GM12801 (cell line): ENCODE data around the gene PSMC6.

Experiments
- CTCF ChIP-seq: IDR thresholded peaks from one replicate; pipeline ENCODE4 v1.5.1; 2011; ENCODE audit warnings: control low read depth; ENCODE audit not compliant: insufficient read length; ENCODE audit errors: extremely low read depth

The PSMC6 gene

GRCh38 chr14:52738409-52738808, 31.4 kb downstream of the PSMC6 start:
- no peak for TF ChIP-seq CTCF

GRCh38 chr14:52740751-52741150, 33.8 kb downstream of the PSMC6 start:
- no peak for TF ChIP-seq CTCF

GRCh38 chr14:52741865-52742264, 34.9 kb downstream of the PSMC6 start:
- TF ChIP-seq CTCF = no peak

GRCh38 chr14:52748647-52749292, 41.8 kb downstream of the PSMC6 start:
- no peak for TF ChIP-seq CTCF

GRCh38 chr14:52755607-52756316, 48.8 kb downstream of the PSMC6 start:
- TF ChIP-seq CTCF = no peak

- no peak for TF ChIP-seq CTCF
These were observed 52.1 kb downstream of the PSMC6 start for GRCh38 chr14:52759145-52759544.

GRCh38 chr14:52767058-52767833, 60.2 kb downstream of the PSMC6 start:
- no peak for TF ChIP-seq CTCF
